ENCODE data around the gene MECP2.

Gene MECP2

GRCh38 chrX:154024271-154024670 lies 73.2 kb downstream of the MECP2 start:
- Histone ChIP-seq H3K4me3 (ENCODE audit: low read depth in 1 of 2, low read length in 1 of 2) (no peak overlapping the region), H3K9me3 (no peaks in the 10 kb centered on the region), H3K36me3 (peaks cover 13% of the 10 kb centered on the region), H3K27ac (no peak overlapping the region), H3K4me1 (ENCODE audit: control insufficient read depth in 1 of 2, insufficient read depth in 1 of 2, low read depth in 1 of 2, low read length in 1 of 2) (peaks cover 13 to 17% of the 10 kb centered on the region in 2 experiments), H3K27me3 (no peaks in the 10 kb centered on the region)
- no peak for TF ChIP-seq CTCF (IDR thresholded peaks at IDR 0.05)

- no peaks in the 10 kb centered on the region for H3K9me3 ChIP-seq
- no peak for TF ChIP-seq CTCF (IDR thresholded peaks at IDR 0.05)
- H3K27ac ChIP-seq: peak overlapping the region; percentile 15
- H3K4me1 ChIP-seq (ENCODE audit: control insufficient read depth in 1 of 2, insufficient read depth in 1 of 2, low read depth in 1 of 2, low read length in 1 of 2): peaks cover 18 to 21% of the 10 kb centered on the region in 2 experiments
- H3K4me3 ChIP-seq (ENCODE audit: low read depth in 1 of 2, low read length in 1 of 2): no peak overlapping the region
- peaks cover 8% of the 10 kb centered on the region for H3K36me3 ChIP-seq
- H3K27me3 ChIP-seq: no peaks in the 10 kb centered on the region
These were observed 74.1 kb downstream of the MECP2 start for GRCh38 chrX:154023276-154024000.

GRCh38 chrX:154022108-154022507 lies 75.4 kb downstream of the MECP2 start:
- TF ChIP-seq CTCF (IDR thresholded peaks at IDR 0.05): no peak
- peaks cover 25 to 26% of the 10 kb centered on the region in 2 experiments for H3K4me1 ChIP-seq (ENCODE audit: control insufficient read depth in 1 of 2, insufficient read depth in 1 of 2, low read depth in 1 of 2, low read length in 1 of 2)
- peaks cover 11% of the 10 kb centered on the region for H3K36me3 ChIP-seq
- H3K27ac ChIP-seq: no peak overlapping the region
- H3K9me3 ChIP-seq: no peaks in the 10 kb centered on the region
- H3K4me3 ChIP-seq (ENCODE audit: low read depth in 1 of 2, low read length in 1 of 2): no peak overlapping the region
- H3K27me3 ChIP-seq: no peaks in the 10 kb centered on the region

- H3K9me3 ChIP-seq: no peaks in the 10 kb centered on the region
- TF ChIP-seq CTCF (IDR thresholded peaks at IDR 0.05): no peak
These were observed 76.3 kb downstream of the MECP2 start for GRCh38 chrX:154021131-154021611.

GRCh38 chrX:154020536-154021115 lies 76.9 kb downstream of the MECP2 start:
- Histone ChIP-seq H3K27me3 (no peaks in the 10 kb centered on the region), H3K36me3 (peaks cover 18% of the 10 kb centered on the region), H3K9me3 (no peaks in the 10 kb centered on the region), H3K4me1 (ENCODE audit: control insufficient read depth in 1 of 2, insufficient read depth in 1 of 2, low read depth in 1 of 2, low read length in 1 of 2) (peaks cover 25 to 26% of the 10 kb centered on the region in 2 experiments), H3K27ac (peak overlapping the region; percentile 91), H3K4me3 (ENCODE audit: low read depth in 1 of 2, low read length in 1 of 2) (peak overlapping the region; percentile 62 to 65)
- no peak for TF ChIP-seq CTCF (IDR thresholded peaks at IDR 0.05)

More at GRCh38 chrX:154021131-154021611, 76.3 kb downstream of the MECP2 start:
- Histone ChIP-seq H3K4me3 (ENCODE audit: low read depth in 1 of 2, low read length in 1 of 2) (no peak overlapping the region), H3K27me3 (no peaks in the 10 kb centered on the region), H3K27ac (peak overlapping the region; percentile 91), H3K36me3 (peaks cover 15% of the 10 kb centered on the region), H3K4me1 (ENCODE audit: control insufficient read depth in 1 of 2, insufficient read depth in 1 of 2, low read depth in 1 of 2, low read length in 1 of 2) (peaks cover 25 to 26% of the 10 kb centered on the region in 2 experiments)
